GM21737 (cell line): ENCODE results near the gene PRCP.
A peak's percentile ranks its signal among the peaks of the same experiment; 100 is the strongest.

Source experiments
- ATAC-seq: cut with Tn5 transposase; IDR thresholded peaks from one replicate; pipeline ENCODE4 v1.9.1; 2021; ENCODE audit warnings: mild to moderate bottlenecking, moderate library complexity; ENCODE audit not compliant: unreplicated experiment

The PRCP gene

GRCh38 chr11:82907371-82907770 lies 7.1 kb upstream of the PRCP start:
- ATAC-seq, result no peak

GRCh38 chr11:82906931-82907330 lies 6.7 kb upstream of the PRCP start:
- no peak for ATAC-seq

DNA sequence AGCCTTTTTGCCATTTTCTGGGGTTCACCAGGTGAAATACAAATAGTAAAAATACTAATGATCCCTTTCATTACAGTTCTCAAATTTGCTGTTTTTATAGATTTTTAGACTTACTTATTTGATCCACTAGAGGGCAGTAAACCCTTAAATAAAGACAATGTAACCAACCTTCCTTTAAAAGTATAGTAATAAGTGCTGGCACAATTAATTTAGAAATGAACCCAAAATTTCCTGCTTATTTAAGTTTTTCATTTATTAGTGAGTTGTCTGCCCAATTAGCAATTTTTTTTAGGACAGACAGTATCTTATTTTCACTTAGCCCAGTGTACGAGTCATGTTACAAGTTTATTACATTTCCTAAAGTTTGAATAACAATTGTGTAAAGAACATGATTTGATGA lies 6.0 kb upstream of the PRCP start:
- ATAC-seq, result no peak

DNA sequence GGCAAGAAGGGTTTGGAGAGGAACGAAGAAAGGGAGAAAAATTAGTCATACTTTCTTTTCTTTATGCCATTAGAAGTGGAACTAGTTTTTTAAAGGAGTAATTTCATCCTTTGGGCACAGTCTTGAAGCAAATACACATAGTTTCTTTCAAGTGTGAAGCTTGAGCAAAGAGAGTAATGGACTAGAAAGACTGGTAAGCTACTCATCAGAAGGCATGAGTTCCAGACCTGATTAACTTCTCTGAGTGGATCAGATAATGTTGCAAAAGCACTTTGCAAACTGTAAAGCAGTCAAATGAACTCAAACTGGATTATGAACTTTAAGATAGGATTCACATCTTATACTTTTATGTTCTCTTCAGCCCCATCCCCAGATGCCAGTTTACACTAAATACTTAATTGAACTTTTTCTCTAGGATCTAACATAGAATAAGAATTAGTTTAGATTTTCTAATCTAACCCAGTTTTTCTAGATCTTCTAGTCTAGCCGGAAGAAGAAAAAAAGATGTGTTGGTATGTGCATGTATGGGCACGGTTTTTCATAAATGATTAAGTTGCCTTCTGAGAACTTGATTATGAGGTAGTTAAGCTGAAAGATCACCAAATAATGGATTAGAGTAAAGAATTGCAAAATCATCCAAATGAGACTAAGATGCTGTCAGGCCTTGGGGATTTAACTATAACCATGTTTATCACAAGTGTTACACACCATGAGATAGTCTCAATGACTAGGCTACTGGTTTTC lies 3.8 kb upstream of the PRCP start:
- ATAC-seq, result no peak

DNA sequence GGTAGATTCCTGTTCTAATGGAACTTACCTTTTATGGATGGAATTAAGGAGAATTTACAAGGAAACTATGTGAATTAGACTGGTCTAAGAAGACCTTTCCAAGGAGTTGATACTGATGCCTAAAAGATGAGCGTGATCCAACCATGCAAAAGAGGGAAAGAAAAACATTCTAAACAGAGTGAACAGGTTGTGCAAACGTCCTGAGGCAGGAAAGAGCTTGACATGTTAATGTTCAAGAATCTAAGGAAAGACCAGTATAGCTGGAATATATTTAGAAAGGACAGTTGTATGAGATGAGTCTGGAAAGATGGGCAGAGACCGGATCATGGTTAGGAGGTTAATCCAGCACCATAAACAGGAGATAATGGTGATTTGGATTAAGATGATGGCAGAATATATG lies 2.6 kb upstream of the PRCP start:
- ATAC-seq, result no peak

- no peak for ATAC-seq
Measured at GRCh38 chr11:82901922-82902485, 1.8 kb upstream of the PRCP start.

DNA sequence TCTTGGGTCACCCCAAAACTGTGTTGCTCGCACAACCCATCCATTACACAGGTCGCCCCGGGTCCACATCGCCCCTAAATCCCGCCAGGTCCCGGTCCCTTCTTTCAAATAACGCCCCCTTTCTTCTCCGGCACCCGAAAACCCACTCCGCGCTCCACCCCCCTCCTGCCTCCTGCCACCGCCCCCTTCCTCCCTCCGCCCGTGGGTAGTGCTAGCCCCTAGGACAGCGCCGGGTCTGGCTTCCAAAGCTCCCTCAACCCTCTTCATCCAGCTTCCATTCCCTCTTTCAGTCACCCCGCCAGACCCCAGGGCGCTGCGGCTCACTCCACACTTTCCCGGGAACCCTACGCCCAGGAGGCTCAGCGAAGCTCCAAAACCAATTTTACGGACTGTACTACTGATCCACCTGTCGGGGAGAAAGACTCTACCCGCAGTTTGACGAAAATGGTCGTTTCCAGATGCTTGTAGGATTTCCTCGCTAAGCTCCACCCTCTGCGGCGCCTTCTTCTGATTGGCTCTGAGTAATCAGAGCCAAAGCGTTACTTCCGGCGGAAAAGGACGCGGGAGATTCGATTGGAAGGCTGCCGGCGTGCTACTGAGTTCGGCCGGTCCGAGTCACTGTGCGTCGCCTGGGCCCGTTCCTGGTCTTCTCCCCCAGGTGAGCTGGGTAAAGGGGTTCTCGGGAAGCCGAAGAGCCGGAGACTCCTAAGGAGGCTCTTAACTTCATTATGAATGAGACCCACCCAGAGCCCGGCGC lies 1.1 kb upstream of the PRCP start, which contains the start of gene DDIAS:
TSS of gene DDIAS (plus strand) at position 572 of the 757 bp plus-strand sequence. CDS start 13,003 bp downstream, outside the sequence.
- peak; percentile 70 for ATAC-seq

GRCh38 chr11:82899957-82900276 lies 313 bp downstream of the PRCP start:
- ATAC-seq, result no peak

DNA sequence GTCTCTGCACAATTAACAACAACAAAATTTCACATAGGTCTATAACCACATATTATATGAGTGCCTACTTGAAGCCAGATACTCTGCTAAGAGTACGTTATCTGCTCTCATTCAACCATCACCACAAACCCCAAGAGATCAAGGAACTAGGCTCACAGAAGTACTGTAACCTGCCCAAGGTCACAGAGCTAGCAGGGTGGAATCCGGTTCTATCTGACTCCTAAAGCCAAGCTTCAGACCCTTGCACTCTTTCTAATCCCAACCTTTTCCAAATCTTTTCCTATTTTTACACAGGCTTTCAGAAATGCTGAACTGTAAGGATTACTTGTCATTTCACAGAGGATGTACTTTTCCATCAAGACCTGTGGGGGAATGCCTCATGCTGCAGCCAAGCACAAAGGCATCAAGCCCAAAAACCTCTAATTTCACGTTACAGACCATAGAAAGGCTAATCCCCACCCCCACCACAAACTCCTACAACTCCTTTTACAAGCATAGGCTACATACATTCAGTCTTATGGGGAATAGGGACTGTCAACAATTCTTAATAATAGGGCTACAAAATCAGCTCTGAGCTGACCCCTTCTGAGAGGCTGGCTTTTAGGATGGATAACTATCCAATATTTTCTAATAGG lies 927 bp downstream of the PRCP start:
- ATAC-seq, result no peak

GRCh38 chr11:82898241-82898640 lies 2.0 kb downstream of the PRCP start:
- ATAC-seq, result no peak

DNA sequence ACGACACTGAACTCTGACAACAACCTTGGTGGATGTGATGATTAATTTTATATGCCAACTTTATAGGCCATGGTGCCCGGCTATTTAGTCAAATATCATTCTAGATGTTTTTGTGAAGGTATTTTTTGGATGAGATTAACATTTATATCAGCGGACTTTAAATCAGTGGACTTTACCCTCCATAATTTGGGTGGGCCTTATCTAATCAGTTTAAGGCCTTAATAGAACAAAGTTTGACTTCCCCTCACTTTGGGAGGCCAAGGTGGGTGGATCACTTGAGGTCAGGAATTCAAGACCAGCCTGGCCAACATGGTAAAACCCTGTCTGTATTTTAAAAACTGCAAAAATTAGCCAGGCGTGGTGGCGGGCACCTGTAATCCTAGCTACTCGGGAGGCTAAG lies 4.0 kb downstream of the PRCP start:
- no peak for ATAC-seq

DNA sequence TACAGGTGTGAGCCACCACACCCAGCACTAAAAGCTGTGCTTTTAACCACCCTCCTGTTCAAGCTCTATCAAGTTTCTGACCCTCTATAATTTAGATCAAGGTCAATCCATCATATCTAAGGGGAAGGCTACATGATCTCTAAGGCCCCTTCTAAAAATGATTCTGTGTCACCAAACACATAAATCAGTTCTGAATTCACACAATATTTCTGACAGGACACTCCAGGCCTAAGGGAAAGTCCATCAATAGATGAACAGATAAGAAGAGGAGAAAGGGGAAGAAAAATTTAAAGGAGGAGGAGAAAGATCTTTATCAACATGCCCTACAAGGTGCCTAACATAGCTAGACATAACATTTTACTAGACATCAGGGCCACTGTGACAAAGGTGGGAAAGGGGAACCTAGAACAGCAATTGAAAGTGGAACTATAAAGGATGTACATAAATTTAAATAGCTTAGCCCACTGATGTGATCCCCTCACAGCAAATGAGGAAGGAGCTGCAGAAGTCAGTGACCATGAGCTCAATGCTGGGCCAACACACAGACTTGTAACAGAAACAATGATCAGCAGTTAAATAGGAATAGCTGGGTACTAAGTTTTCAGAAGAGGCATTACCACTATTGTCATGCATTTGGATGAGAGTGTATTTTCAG lies 4.7 kb downstream of the PRCP start:
- peak; percentile 30 for ATAC-seq

- no peak for ATAC-seq
Measured at GRCh38 chr11:82892611-82893169, 7.5 kb downstream of the PRCP start.

DNA sequence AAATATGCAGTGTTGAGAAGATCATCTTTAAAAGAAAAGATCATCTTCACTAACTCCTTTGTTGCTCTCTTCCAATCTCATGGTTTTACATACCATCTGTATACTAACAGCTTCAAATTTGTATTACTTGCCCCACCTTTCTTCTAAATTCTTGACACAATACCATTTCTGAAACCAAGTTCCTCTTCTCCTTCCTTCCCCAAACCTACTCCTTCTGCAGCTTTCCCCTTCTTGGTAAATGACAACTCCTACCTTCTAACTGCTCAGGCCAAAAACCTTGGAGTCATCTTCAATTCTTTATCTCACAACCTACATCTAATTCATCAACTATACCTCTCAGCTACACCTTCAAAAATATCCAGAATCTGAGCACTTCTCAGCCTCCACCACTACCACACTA lies 9.3 kb downstream of the PRCP start:
- ATAC-seq, result no peak

- no peak for ATAC-seq
Measured at GRCh38 chr11:82890002-82890341, 10.3 kb downstream of the PRCP start.

DNA sequence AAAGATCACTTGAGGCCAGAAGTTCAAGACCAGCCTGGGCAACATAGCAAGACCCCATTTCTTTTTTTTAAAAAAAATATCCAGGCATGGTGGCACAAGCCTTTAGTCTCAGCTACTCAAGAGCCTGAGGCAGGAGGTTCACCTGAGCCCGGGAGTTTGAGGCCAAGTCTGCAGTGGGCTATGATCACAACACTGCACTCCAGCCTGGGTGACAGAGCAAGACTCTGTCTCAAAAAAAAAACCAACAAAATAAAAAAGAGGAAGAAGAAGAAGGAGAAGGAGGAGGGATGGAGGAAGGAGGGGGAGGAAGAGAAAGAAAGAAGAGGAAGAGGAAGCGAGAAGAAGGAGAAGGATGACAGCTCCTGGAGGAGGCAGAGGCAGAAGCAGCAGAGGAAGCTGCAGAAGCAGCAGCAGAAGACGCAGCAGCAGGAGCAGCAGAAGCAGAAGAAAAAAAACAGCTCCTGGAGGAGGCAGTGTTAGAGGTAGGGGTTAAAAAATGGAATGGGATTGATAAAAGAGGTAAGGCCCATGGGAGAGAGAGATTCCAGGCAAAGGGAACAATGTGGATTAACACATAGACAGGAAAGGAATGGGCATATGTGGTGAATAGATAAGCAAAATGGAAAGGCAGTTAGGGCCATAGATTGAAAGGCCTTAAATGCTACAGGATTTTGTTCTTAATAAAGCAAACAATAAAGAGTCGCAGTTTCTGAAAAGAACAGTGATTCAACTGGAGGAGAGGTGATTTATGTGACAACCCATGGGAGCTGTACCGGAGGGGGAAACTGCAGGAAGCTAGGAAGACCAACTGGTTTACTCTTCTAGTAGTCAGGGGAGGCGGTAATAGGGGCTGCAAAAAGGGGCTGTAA lies 10.9 kb downstream of the PRCP start:
- no peak for ATAC-seq

DNA sequence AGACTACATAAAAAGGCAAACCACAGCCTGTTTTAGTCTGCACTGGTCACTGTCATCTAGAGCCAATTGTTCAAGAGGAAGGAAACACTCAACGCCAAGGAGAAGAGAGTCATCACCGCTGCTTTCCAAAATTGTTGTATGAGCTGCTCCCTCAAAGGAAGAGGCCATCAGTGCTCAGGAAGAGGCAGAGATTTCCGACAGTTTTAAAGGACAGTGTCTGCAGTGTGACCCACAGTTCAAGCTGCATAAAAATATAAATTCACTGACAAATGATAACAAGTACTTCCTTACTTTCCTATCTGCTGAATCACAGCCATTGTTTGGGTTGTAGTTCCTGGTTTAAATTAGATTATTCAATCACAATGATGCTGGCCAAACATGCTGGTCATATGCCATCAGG lies 16.4 kb downstream of the PRCP start:
- no peak for ATAC-seq

DNA sequence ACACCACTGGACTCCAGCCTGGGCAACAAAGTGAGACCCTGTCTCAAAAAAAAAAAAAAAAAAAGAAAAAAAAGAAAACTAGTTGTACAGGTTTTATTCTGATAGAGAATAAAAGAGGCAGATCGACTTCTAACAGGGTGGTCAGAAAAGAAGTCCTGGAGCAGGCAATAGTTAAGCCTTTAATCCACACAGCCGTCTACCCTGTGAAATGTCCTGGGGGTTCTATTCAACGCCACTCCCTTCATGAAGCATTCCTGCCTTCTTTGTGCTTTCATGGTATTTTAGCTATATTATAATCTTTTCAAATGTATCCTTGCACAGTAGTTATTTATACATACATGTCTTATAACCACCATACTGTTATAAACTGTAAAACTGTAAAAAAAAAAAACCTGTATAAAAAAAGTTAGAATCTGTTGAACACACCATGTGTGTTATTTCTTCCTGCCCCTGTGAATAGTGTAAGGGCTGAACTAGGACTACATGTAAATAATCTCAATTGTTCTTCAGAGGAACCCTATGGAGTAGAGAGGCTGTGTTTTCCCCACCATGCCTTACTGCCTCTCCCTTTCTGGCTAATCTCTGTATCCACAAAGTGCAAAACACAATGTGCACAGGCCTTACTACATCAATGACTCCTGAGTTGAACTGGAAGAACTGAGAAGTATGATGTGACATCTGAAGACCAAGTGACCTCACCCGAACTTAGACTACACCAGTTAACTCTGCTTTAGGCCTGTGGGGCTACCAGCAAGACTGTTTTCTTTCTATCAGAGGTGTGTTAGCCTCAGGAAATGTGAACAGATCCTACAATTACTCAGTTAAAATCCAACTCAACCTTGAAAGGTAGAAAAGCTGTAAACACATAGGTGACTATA lies 25.3 kb downstream of the PRCP start:
- ATAC-seq, result no peak

DNA sequence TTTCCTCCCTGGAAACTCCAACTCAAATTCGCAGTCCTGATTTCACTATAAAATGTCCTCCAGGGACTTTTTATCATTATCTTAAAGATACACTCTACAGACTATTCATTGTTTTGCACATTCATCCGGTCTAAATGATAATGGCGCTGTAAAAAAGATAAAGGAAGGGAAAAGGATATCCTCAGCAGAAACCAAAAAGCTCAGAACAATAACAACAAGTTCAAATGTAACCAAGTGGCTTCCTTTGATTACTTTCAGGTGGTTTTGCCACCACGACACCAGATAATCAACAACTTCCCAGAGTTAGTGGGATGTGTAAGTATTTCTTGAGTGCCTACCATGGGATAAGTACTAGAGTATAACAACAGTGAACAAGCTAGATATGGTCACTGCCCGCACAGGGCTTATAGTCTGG lies 26.3 kb downstream of the PRCP start:
- no peak for ATAC-seq
